ENCODE results near the gene FADS3. TPM values are rescaled to one million over a fixed set of nuclear protein-coding genes. Genes with fewer than 3 reads are reported as not detected.

The FADS3 gene
- total RNA-seq, 1 donor from 2014 or later = 68.5 TPM

DNA sequence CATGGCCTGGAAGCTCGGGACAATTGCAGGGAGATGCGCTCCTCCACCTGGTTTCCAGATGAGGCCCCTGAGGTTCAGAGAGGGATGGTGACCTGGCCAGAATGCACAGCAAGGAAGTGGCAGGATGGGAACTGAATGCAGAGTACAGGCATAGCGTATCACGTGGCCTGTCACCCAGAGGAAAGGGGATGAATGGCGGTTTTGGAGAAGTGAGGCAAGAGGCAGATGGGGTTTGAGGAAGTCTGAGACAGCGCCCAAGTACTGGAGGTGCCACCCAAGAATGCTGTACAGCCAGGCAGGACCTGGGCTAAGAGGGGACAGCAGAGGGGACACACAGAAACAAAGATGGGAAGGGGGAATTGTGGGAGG lies 21.2 kb upstream of the FADS3 start:
- H3K36me3 ChIP-seq = no peaks in the 10 kb centered on the region
- peak; percentile 67 for DNase-seq
- peaks cover 6% of the 10 kb centered on the region for H3K4me1 ChIP-seq
- no peak overlapping the region for H3K4me3 ChIP-seq
- TF ChIP-seq, protein P1, sequence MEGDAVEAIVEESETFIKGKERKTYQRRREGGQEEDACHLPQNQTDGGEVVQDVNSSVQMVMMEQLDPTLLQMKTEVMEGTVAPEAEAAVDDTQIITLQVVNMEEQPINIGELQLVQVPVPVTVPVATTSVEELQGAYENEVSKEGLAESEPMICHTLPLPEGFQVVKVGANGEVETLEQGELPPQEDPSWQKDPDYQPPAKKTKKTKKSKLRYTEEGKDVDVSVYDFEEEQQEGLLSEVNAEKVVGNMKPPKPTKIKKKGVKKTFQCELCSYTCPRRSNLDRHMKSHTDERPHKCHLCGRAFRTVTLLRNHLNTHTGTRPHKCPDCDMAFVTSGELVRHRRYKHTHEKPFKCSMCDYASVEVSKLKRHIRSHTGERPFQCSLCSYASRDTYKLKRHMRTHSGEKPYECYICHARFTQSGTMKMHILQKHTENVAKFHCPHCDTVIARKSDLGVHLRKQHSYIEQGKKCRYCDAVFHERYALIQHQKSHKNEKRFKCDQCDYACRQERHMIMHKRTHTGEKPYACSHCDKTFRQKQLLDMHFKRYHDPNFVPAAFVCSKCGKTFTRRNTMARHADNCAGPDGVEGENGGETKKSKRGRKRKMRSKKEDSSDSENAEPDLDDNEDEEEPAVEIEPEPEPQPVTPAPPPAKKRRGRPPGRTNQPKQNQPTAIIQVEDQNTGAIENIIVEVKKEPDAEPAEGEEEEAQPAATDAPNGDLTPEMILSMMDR (IDR thresholded peaks at IDR 0.05) = no peak
- no peak overlapping the region for H3K27ac ChIP-seq
- H3K27me3 ChIP-seq = no peaks in the 10 kb centered on the region
- ATAC-seq = peak; percentile 82
- intact Hi-C loops (cut with DNase I) = no loop called here
- no peaks in the 10 kb centered on the region for H3K9me3 ChIP-seq

- H3K27ac ChIP-seq = no peak overlapping the region
- peaks cover 6% of the 10 kb centered on the region for H3K4me1 ChIP-seq
- H3K4me3 ChIP-seq = no peak overlapping the region
- ATAC-seq (no peak), DNase-seq (peak; percentile 46)
- TF ChIP-seq, protein P1 (IDR thresholded peaks at IDR 0.05) = no peak
- intact Hi-C loops (cut with DNase I) = no loop called here
- H3K36me3 ChIP-seq = no peaks in the 10 kb centered on the region
- no peaks in the 10 kb centered on the region for H3K9me3 ChIP-seq
- no peaks in the 10 kb centered on the region for H3K27me3 ChIP-seq
These were observed 20.6 kb upstream of the FADS3 start for GRCh38 chr11:61911701-61912529.

GRCh38 chr11:61911128-61911700 lies 19.9 kb upstream of the FADS3 start:
- DNase-seq = no peak
- H3K4me3 ChIP-seq = no peak overlapping the region
- no peak overlapping the region for H3K27ac ChIP-seq
- H3K9me3 ChIP-seq = no peaks in the 10 kb centered on the region
- intact Hi-C loops (cut with DNase I) = no loop called here
- no peaks in the 10 kb centered on the region for H3K27me3 ChIP-seq
- peaks cover 6% of the 10 kb centered on the region for H3K4me1 ChIP-seq
- ATAC-seq = no peak
- TF ChIP-seq, protein P1 (IDR thresholded peaks at IDR 0.05) = no peak
- no peaks in the 10 kb centered on the region for H3K36me3 ChIP-seq

DNA sequence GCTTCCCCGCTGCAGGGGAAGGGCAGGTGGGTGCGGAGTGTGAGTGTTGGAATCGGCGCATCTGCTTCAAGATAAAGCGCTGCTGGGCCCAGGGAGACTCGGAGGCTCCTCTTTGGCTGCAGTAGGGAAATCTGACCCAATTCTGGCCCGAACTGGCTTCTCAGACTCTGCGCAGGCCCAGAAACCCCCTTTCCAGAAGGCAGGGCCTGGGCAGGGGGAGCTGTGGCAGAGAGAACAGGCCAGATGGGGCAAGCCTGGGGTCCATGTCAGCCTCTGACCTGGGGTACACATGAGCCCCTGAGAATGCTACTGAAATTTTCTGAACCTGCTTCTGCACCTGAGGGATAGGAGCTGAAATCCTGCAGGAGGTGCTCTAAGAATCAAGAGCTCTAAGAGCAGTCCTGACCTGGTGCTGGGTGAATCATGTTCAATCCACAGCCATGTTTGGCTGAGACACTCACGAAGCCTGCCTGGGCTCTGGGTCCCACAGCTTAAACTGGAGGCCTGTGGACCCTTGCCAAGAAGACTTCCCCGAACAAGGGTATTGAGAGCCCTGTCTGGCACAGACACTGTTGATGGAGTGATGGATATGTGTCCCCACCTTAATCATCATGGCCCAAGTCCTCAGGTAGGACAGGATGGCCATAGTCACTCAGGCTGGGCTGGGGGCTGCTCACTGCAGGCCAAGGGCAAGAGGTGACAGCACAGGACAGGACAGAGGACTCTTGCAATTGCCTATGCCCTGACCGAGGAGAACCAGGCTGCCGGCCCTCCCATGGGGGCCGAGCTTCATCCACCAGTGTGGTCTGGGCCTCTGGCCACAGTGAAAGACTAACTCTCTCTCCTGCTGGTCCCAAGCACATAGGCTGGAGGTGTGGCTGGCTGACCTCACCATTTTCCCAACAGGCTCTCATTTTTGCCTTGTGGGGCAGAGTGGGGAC lies 19.1 kb upstream of the FADS3 start:
- H3K27ac ChIP-seq = no peak overlapping the region
- DNase-seq (peak; percentile 18), ATAC-seq (no peak)
- no peaks in the 10 kb centered on the region for H3K27me3 ChIP-seq
- TF ChIP-seq, protein P1 (IDR thresholded peaks at IDR 0.05) = no peak
- no peak overlapping the region for H3K4me3 ChIP-seq
- peaks cover 6% of the 10 kb centered on the region for H3K4me1 ChIP-seq
- intact Hi-C loops (cut with DNase I) = no loop called here
- no peaks in the 10 kb centered on the region for H3K36me3 ChIP-seq
- H3K9me3 ChIP-seq = no peaks in the 10 kb centered on the region

GRCh38 chr11:61908730-61909316 lies 17.5 kb upstream of the FADS3 start:
- Histone ChIP-seq H3K4me1 (peaks cover 6% of the 10 kb centered on the region), H3K27me3 (no peaks in the 10 kb centered on the region), H3K4me3 (no peak overlapping the region), H3K27ac (no peak overlapping the region), H3K36me3 (no peaks in the 10 kb centered on the region), H3K9me3 (no peaks in the 10 kb centered on the region)
- intact Hi-C loops (cut with DNase I) = no loop called here
- ATAC-seq = no peak
- DNase-seq = no peak
- TF ChIP-seq, protein P1 (IDR thresholded peaks at IDR 0.05) = no peak

Measured in upper lobe of right lung (tissue), 1 donor.